Prostate gland (tissue), 2 donors: ENCODE data around the gene AMY2B. TPM values are rescaled to one million over a fixed set of nuclear protein-coding genes. Genes with fewer than 3 reads are reported as not detected.

Experiments
- total RNA-seq, 2 donors: library from RNA; depleted of rRNA; stranded (reverse); fragments of >200 nt; gene quantifications; one replicate each; pipeline ENCODE4 v1.1.0, GENCODE V29; 2016

Gene AMY2B
- total RNA-seq, 2 donors from 2014 or later, result 14.8 to 18.1 TPM

Other genes with a start within 250 kb of the AMY2B start
- 10 to 100 TPM; 14.4 to 27.1 TPM for gene RNPC3, start 45.9 kb upstream of the AMY2B start, total RNA-seq
- gene AMY2A, start 45.8 kb downstream of the AMY2B start, total RNA-seq, result not detected
- 1 to 10 TPM in 1 of 2 donors, not detected in 1; 1.9 TPM for gene AMY1A, start 84.2 kb downstream of the AMY2B start, total RNA-seq
- 1 to 10 TPM in 1 of 2 donors, not detected in 1; 1.9 TPM for gene AMY1B, start 124.6 kb downstream of the AMY2B start, total RNA-seq
- not detected for gene AMY1C, start 178.3 kb downstream of the AMY2B start, total RNA-seq